ENCODE results near the gene MYEOV.

GRCh38 chr11:69253028-69253427 is 40.9 kb upstream of the MYEOV start:
- TF ChIP-seq POLR2A (IDR thresholded peaks at IDR 0.05) (no peak), CTCF (IDR thresholded peaks at IDR 0.05) (no peak)

Measured in esophagus squamous epithelium (tissue), 4 donors.